Measurements from ENCODE around the gene EXOC6B.

EXOC6B gene

DNA sequence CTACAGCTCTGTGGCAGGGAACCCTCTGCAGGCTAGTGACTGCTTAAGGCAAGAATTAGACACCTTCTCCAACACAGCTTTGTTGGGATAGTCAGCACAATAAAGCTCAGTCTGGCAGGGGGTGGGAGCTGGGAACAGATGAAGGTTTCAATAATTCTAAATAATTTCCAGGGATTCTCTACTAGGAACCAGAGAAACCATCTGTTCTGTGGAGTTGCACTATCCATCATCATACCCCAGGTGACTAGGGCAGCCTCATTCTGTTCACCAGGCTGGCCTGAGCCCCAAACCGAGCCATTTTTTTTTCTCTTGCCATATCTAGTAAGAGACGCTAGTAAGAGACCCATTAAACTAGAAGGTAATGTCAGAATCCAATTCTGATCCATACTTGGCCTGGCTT, 642.4 kb downstream of the EXOC6B start:
- DNase-seq (ENCODE audit: low read depth in 1 of 2, low spot score in 1 of 2), result no peak
- in situ Hi-C loops (cut with HindIII; ENCODE audit: low pct_unique_long_range_greater_than_20kb, low sequenced_read_pairs), result no loop called here
- TF ChIP-seq JUND (IDR thresholded peaks at IDR 0.05; ENCODE audit: low read depth), result no peak

DNA sequence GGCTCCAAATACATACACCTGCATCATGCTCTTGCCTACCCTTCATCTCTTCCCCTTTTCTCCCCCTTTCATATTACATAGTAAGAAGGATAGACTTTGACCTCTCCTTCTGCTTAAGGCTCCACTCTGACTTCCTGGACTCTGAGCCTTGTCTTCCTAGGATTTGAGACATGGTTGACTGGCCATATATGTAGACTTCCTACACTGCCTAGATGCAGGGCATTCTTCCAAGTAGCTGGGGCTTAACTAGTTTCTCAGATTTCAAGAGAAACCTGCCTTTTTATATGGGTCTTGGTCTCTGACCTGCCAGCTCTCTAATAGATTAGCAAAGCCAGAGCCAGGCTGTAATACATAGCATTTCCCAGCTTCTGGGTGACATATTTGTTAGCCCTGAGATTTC, 642.8 kb downstream of the EXOC6B start:
- in situ Hi-C loops (cut with HindIII; ENCODE audit: low pct_unique_long_range_greater_than_20kb, low sequenced_read_pairs), result no loop called here
- no peak for TF ChIP-seq JUND (IDR thresholded peaks at IDR 0.05; ENCODE audit: low read depth)
- no peak for DNase-seq (ENCODE audit: low read depth in 1 of 2, low spot score in 1 of 2)

DNA sequence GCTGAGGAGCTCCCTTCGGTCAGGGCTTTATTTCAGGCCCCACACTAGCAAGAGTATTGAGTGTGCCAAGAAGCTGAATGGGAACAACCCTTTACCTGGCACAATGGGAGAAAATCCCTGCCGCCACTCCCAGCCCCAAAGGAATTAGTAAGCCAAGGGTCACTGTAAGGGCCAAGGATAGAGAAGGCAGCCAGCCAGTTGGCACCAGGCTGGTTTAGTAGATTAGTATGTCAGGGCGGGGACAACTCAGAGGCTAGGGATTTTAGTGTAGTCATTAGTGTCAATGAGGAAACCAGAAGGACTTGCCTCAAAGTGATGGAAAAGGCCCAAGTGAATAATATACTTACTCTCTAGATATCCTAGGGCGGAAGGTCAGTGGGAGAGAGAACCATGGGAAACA, 643.3 kb downstream of the EXOC6B start:
- in situ Hi-C loops (cut with HindIII; ENCODE audit: low pct_unique_long_range_greater_than_20kb, low sequenced_read_pairs), result no loop called here
- TF ChIP-seq JUND (IDR thresholded peaks at IDR 0.05; ENCODE audit: low read depth), result no peak
- DNase-seq (ENCODE audit: low read depth in 1 of 2, low spot score in 1 of 2), result no peak

DNA sequence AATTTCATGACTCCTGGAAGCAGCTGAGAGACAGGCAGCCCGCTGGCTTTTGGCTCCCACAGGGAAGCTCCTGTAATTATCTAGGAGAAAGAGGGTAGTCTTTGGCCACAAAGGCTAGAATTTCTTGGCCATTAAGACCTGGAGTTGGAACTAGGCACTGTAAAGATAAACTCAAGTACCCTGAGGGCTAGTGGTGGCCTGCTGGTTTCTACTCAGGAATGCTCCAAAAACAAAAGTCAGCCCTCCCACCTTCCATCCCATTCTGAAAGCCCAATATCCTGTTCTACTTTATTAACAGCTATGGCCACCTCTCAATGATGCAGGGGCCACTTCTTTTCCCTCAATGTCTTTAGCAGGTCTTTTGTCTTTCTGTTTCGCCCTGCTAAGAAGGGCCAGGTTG, 644.2 kb downstream of the EXOC6B start:
- DNase-seq (ENCODE audit: low read depth in 1 of 2, low spot score in 1 of 2), result no peak
- in situ Hi-C loops (cut with HindIII; ENCODE audit: low pct_unique_long_range_greater_than_20kb, low sequenced_read_pairs), result no loop called here
- no peak for TF ChIP-seq JUND (IDR thresholded peaks at IDR 0.05; ENCODE audit: low read depth)

DNA sequence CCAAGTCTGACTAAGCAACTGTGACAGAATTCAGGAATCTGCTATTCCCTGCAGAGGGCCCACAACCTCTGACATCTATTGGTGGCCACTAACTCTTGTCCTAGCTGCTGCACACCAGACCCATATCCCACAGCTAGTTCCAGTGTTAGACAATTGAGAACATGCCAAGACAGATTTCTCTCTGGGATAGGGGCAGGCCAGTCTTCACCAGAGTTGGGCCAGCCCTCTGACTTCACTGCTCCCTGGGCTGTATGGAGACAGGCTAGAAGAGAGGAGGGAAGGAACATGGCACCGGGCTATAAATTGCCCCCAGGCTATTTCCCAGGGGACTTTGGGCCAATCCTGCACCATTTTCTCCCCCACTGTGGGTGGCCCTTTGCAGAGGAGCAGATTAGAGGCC, 645.5 kb downstream of the EXOC6B start:
- TF ChIP-seq JUND (IDR thresholded peaks at IDR 0.05; ENCODE audit: low read depth), result no peak
- in situ Hi-C loops (cut with HindIII; ENCODE audit: low pct_unique_long_range_greater_than_20kb, low sequenced_read_pairs), result no loop called here
- DNase-seq (ENCODE audit: low read depth in 1 of 2, low spot score in 1 of 2), result no peak

DNA sequence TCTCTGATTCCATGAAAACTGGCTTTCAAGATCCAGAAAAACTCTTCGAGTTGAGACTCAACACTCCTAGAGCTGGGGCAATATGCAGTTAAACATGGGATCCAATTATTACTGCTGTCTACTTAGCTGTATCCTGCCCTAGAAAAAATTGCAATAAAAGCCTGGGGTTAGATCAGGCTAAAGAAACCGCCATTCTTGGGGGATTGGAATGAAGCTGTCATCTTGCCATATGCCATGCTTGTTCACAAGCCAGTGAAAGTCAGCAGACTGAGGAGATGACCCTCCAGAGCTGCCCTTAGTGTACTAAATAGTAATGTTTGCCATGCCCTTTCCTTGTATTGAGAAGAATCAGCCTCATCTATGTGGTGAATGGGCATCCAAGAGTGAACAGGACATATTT, 647.3 kb downstream of the EXOC6B start:
- no peak for DNase-seq (ENCODE audit: low read depth in 1 of 2, low spot score in 1 of 2)
- no peak for TF ChIP-seq JUND (IDR thresholded peaks at IDR 0.05; ENCODE audit: low read depth)
- in situ Hi-C loops (cut with HindIII; ENCODE audit: low pct_unique_long_range_greater_than_20kb, low sequenced_read_pairs), result no loop called here

DNA sequence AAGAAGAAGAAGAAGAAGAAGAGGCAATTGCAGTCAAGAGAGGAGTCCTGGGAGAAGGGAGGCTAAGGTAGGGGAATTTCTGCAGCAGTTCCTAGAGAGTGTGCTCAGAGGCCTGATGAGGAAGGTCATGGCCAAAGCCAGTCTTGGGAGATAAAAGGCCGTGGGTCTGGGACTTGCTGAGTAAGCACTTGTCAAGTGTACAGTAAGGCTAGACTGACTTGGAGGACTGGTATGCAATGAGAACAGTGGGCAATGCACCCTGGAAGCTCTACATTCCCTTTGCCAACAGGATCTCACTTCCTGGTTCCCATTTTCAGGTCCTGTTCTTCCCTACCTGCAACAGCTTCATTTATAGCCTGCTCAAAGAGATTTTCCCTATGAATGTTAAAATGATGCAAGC, 649.6 kb downstream of the EXOC6B start:
- DNase-seq (ENCODE audit: low read depth in 1 of 2, low spot score in 1 of 2), result no peak
- no peak for TF ChIP-seq JUND (IDR thresholded peaks at IDR 0.05; ENCODE audit: low read depth)

DNA sequence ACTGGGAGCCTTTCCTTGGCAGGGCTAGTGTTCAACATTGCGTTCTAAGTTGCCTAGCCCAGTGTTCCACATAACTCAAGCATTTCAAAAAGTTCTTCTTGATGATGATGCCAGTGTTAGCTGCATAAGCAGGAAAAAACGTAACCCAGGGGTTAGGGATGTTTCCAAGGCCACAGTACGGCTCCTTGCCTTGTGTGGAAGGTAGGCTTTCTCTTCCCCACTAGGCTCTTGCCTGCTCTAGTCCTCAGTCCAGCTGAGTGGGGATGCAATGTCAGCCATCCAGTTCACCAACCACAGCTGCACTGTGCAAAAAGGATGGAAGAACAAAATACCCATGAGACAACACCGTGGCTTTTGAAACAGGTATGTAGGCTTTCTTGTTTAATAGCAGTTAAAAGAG, 650.2 kb downstream of the EXOC6B start:
- TF ChIP-seq JUND (IDR thresholded peaks at IDR 0.05; ENCODE audit: low read depth), result no peak

More for the DNA sequence above, 649.6 kb downstream of the EXOC6B start:
- in situ Hi-C loops (cut with HindIII; ENCODE audit: low pct_unique_long_range_greater_than_20kb, low sequenced_read_pairs), result no loop called here

DNA sequence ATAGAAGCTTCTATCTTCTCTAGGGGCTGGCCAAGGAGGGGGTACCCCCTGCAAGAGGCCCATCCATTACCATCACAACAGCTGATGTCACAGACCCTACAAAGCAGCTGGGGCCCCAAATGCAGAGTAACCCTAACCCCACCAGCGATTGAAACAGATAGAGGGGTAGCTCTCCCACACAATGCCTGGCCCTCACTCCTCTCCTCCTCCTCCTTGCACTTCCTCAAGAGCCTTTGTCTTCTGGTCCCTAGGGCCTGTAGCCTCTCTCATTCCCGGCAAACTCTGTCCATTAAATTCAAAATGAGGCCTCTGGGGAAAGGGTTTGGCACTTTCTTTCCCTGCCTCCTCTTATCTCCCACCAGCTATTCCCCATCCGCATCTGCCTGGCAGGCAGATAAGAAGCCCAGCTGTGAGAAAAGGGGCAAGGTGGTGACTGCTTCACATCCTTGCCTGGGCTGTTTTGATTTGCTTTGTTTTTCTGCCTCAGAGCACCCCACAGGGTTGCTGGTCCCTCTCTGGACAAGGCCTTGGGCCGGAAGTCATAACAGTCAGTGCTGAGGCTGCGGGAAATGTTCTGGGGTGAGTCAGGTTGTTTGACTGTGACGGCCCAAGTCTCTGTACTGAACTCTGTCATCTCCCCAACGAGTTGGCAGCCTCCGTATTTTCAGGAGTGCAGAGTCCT, 652.1 kb downstream of the EXOC6B start:
- in situ Hi-C loops (cut with HindIII; ENCODE audit: low pct_unique_long_range_greater_than_20kb, low sequenced_read_pairs), result no loop called here
- no peak for DNase-seq (ENCODE audit: low read depth in 1 of 2, low spot score in 1 of 2)
- TF ChIP-seq JUND (IDR thresholded peaks at IDR 0.05; ENCODE audit: low read depth), result no peak

More for the DNA sequence above, 650.2 kb downstream of the EXOC6B start:
- in situ Hi-C loops (cut with HindIII; ENCODE audit: low pct_unique_long_range_greater_than_20kb, low sequenced_read_pairs), result no loop called here
- no peak for DNase-seq (ENCODE audit: low read depth in 1 of 2, low spot score in 1 of 2)

DNA sequence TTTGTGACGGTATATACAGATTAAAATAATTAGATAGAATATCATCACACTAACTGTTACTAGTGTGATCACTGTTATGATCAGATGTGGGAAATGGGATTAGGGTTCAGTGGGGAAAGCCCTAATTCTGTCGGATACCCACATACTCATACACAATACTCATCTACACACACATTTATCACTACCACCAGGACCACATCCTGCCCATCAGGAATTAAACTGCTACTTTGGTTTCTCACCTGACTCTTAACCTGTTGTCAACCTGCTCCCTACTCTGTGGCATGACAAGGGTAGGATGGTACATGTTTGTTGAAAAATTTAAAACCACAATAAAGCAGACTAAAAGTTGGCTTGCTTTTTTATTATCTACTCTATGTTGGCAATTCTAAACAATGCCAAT, 653.4 kb downstream of the EXOC6B start:
- no peak for TF ChIP-seq JUND (IDR thresholded peaks at IDR 0.05; ENCODE audit: low read depth)
- in situ Hi-C loops (cut with HindIII; ENCODE audit: low pct_unique_long_range_greater_than_20kb, low sequenced_read_pairs), result no loop called here

DNA sequence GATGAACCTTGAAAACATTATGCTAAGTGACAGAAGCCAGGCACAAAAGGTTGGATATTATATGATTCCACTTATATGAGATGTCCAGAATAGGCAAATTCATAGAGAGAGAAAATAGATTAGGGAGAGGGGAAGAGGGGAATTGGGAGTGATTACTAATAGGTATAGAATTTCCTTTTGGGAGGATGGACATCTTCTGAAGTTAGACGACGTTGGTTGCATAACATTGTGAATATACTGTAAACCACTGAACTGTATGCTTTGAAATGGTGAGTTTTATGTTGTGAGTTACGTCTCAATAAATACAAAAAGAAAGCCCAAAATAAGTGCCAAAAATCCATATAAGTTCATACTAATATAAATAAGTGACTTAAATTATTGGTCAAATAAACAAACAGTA, 659.6 kb downstream of the EXOC6B start:
- DNase-seq (ENCODE audit: low read depth in 1 of 2, low spot score in 1 of 2), result no peak
- in situ Hi-C loops (cut with HindIII; ENCODE audit: low pct_unique_long_range_greater_than_20kb, low sequenced_read_pairs), result no loop called here
- TF ChIP-seq JUND (IDR thresholded peaks at IDR 0.05; ENCODE audit: low read depth), result no peak

More for the DNA sequence above, 653.4 kb downstream of the EXOC6B start:
- DNase-seq (ENCODE audit: low read depth in 1 of 2, low spot score in 1 of 2), result no peak

DNA sequence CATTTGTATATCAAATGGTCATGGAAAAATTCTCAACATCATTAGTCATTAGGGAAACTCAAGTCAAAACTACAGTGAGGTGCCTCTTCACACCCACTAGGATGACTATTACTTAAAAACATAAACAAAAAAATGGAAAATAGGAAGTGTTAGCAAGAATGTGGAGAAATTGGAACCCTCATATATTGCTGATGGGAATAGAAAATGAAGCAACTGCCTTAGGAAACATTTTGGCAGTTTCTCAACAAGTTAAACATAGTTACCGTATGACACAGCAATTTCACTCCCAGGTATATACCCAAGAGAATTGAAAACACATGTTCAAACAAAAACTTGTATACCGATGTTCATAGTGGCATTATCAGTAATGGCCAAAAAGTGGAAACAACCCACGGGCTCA, 660.0 kb downstream of the EXOC6B start:
- no peak for DNase-seq (ENCODE audit: low read depth in 1 of 2, low spot score in 1 of 2)
- in situ Hi-C loops (cut with HindIII; ENCODE audit: low pct_unique_long_range_greater_than_20kb, low sequenced_read_pairs), result no loop called here
- TF ChIP-seq JUND (IDR thresholded peaks at IDR 0.05; ENCODE audit: low read depth), result no peak

DNA sequence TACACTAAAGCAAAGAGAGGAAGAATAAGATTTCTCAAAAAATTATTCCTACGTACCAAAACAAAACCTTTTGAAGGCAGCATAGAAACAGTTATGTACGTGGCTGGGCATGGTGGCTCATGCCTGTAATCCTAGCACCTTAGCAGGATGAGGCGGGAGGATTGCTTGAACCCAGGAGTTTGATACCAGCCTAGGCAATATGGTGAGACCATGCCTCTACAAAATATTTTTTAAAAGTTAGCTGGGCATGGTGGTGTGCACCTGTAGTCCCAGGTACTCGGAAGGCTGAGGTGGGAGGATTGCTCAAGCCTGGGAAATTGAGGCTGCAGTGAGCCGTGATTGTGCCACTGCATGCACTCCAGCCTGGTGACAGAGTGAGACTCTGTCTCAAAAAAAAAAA, 663.3 kb downstream of the EXOC6B start:
- in situ Hi-C loops (cut with HindIII; ENCODE audit: low pct_unique_long_range_greater_than_20kb, low sequenced_read_pairs), result no loop called here
- no peak for DNase-seq (ENCODE audit: low read depth in 1 of 2, low spot score in 1 of 2)
- TF ChIP-seq JUND (IDR thresholded peaks at IDR 0.05; ENCODE audit: low read depth), result no peak

All from T47D (cell line).